ENCODE results near the gene ACTR5.
"Not testable (repeated sequence)": the region's sequence is repeated elsewhere in the genome, so short reads cannot be mapped to it uniquely, and the experiment has no call there.

ACTR5 gene

GRCh38 chr20:38764567-38765318 lies 16.5 kb downstream of the ACTR5 start:
- peak; percentile 10 to 63 for DNase-seq (ENCODE audit: low read depth in 1 of 2, low spot score in 1 of 2)

DNA sequence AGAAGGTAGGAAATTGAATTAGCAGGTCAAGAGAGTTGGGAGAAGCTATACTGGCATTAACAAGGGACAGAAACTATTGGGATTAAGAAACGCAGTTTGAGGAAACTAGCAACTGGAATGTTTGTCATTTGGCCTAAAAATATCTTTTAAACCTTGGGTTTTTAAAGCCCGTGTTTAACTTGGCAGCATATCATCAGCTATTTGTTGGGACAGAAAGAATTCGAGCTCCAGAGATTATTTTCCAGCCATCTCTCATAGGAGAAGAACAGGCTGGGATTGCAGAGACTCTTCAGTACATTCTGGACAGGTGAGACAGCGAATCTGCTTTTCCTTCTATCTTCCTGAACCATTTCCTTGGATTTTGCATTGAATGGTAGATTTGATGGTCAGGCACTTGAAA lies 17.8 kb downstream of the ACTR5 start:
- no peak for DNase-seq (ENCODE audit: low read depth in 1 of 2, low spot score in 1 of 2)

DNA sequence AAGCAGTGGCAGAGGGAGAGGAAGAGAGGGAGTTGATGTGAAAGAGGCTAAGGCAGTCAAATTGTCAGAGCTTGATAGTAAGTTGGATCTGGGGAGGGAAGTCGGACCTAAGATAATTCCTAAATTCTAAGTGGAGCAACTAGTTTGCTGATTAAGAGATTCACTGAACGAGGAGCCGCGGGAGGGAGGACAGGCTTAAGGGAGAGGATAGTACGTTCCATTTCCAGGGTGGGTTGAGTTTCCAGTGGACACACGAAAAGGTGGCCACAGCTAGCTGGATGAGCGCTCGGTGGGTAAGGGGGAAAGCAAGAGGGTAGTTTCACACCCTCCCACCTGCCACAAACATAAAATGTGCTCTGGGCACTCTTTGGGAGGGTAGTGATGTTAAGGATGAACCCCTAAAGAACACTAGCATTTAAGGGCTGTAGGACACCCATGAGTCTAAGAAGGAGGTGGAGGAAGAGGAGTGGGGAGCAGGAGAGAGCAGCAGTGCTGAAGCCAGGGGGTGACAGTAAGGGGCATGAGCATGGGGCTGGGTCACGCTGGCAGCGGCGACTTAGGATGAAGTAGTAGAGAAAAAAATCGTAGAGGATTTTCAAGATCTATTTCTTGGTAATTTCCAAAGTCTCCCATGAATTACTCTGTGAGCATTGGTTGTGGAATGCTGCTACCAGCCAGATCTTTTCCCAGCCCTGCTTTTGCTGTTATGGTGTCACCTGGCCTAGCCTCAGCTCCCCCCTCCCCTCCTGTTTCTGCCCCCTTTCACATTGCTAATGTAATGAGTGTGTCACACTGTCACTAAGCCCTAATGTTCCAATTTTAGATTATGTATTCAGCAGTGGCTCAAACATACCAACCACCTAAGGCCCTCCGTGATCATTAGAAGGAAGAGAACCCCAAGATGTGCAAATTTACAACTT lies 21.4 kb downstream of the ACTR5 start:
- no peak for DNase-seq (ENCODE audit: low read depth in 1 of 2, low spot score in 1 of 2)

DNA sequence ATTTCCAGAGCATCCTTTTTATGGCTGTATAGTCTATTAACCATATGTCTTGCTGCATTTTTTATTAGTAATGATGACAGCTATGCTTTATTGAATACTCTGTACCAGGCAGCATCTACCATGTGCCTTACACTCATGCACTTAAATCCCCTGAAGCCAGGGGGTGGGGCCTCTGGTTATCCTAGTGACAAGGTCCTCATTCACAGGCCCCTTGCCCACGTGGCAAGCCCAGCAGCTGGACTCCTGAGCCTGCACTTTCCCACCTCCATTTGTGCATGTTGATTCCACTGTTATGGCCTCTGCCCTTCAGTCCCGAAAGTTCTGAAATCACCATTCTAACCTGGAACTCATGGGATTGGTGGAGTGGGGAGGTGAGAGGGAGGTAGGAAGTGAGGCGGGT lies 22.3 kb downstream of the ACTR5 start:
- no peak for DNase-seq (ENCODE audit: low read depth in 1 of 2, low spot score in 1 of 2)

DNA sequence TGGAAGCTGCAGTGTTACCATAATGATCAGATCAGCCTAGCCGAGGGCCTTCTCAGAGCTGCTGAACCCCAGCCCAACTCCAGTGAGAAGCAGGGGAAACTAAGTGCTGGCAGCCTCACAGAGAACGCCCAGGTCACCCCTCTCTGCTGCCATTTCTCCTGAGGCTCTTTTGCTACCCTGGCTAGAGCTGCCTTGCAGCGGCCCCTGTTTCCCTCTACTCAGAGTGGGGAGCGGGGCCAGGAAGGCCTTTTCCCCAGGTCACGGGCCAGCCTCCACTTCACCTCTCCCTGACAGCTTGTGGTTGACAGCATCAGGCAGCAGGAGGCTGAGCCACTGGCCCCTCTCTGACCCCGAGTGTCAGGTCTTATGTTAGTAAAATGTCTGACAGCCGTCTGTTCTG lies 22.7 kb downstream of the ACTR5 start:
- DNase-seq (ENCODE audit: low read depth in 1 of 2, low spot score in 1 of 2) = no peak

DNA sequence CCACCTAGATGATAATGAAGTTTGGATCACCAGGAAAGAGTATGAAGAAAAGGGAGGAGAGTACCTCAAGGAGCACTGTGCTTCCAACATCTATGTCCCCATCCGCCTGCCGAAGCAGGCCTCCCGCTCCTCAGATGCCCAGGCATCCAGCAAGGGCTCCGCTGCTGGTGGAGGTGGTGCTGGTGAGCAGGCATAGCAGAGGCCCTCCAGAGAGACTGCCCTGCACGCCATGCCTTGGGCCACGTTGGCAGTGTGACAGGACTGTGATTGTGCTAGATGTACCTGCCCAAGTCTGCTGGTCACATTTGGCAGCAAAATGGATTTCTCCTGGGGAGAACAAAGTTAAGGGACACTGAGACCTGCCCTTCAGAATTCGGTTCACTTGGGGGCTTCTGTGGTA lies 23.4 kb downstream of the ACTR5 start:
- DNase-seq (ENCODE audit: low read depth in 1 of 2, low spot score in 1 of 2) = no peak

DNA sequence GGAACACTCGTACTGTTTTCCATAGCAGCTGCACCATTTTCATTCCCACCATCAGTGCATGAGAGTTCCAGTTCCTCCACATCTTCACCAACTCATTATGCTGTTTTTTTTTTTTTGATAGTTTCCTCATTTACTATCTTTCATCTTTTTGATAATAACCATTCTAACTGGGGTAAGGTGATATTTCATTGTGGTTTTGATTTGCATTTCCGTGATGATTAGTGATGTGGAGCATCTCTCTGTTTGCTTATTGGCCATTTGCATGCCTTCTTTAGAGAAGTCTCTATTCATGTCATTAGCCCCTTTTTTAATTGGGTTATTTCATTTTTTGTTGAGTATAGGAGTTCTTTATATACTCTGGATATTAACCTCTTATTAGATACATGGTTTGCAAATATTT lies 25.9 kb downstream of the ACTR5 start:
- DNase-seq (ENCODE audit: low read depth in 1 of 2, low spot score in 1 of 2) = no peak

GRCh38 chr20:38776363-38776762 lies 28.1 kb downstream of the ACTR5 start:
- DNase-seq (ENCODE audit: low read depth in 1 of 2, low spot score in 1 of 2) = no peak

DNA sequence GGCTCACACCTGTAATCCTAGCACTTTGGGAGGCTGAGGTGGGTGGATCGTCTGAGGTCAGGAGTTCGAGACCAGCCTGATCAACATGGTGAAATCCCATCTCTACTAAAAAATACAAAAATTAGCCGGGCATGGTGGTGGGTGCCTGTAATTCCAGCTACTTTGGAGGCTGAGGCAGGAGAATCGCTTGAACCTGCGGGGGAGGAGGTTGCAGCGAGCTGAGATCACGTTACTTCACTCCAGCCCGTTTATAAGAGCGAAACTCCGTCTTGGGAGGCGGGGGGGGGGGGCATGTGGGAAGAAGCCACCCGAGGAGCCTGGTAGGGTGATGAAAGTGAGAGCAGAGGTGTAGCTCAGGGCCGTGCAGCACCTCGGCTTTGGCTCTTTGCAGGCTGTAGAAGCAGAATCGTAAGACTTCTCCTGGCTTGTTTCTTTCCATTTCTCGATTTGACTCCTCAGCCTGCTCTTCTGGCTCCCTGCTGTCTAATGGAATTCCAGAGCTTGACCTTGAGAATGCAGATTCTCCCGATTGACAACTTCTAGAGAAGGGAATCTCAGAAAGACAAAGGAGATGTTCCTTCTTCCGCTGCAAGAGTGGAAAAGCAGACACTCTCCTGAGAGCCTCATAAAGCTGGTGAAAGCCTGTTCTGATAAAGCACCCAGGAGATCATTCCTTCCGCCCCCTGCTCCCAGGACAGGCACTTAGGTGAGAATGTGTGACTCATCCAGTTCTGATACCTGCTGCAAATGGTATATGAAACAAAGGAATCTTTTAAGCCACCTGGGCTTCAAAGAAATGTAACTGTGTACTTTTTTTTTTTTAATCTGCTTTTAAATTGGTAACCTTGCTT lies 31.2 kb downstream of the ACTR5 start:
- no peak for DNase-seq (ENCODE audit: low read depth in 1 of 2, low spot score in 1 of 2)

DNA sequence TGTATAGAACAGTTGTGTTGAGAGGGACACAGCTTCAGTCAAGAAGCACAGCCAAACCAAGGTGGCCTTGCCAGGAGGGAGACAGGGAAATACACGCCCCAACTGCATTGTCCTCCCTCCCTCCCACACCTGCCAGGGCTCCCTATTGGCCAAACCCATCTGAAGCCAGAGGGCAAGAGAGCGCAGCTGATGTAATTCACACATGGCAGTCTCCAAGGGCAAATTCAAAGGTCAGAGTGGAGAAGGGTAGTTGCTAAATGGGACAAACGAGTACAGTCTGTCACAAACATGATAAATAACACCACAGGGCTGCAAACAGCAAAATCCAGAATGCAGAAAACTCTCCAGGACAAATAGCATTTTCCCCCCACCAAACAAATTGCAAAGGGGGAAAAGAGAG lies 34.0 kb downstream of the ACTR5 start:
- no peak for DNase-seq (ENCODE audit: low read depth in 1 of 2, low spot score in 1 of 2)

GRCh38 chr20:38787870-38788269 lies 39.6 kb downstream of the ACTR5 start:
- no peak for DNase-seq (ENCODE audit: low read depth in 1 of 2, low spot score in 1 of 2)

DNA sequence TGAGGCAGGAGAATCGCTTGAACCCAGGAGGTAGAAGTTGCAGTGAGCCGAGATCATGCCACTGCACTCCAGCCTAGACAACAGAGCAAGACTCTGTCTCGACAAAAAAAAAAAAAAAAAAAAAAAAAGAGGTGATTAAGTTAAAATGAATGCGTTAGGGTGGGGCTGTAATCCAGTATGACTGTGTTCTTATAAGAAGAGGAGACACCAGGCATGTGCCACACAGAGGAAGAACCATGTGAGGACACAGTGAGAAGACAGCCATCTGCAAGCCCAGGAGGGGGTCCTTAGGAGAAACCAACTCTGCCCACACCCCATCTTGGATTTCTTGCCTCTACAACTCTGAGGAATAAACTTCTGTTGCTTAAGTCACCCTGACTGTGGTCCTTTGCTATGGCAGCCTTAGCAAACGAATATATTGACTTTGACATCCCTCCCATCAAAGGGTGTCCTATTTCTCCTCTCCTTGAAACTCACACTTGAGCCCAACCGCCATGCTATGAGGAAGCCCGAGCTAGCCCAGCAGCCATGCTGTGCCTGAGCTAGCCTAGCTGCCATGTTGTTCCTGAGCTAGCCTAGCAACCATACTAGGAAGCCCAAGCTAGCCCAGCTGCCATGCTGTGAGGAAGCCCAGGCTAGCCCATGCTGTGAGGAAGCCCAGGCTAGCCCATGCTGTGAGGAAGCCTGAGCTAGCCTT lies 41.4 kb downstream of the ACTR5 start:
- no peak for DNase-seq (ENCODE audit: low read depth in 1 of 2, low spot score in 1 of 2)

GRCh38 chr20:38790200-38791053 lies 42.2 kb downstream of the ACTR5 start:
- peak in 1 of 2 donors; percentile 34 for DNase-seq (ENCODE audit: low read depth in 1 of 2, low spot score in 1 of 2)

GRCh38 chr20:38791291-38791690 lies 43.0 kb downstream of the ACTR5 start:
- DNase-seq (ENCODE audit: low read depth in 1 of 2, low spot score in 1 of 2) = no peak

- DNase-seq (ENCODE audit: low read depth in 1 of 2, low spot score in 1 of 2) = no peak
Observed at GRCh38 chr20:38791940-38792339, 43.7 kb downstream of the ACTR5 start.

GRCh38 chr20:38794057-38794456 lies 45.8 kb downstream of the ACTR5 start:
- not testable (repeated sequence) for DNase-seq (ENCODE audit: low read depth in 1 of 2, low spot score in 1 of 2)

- DNase-seq (ENCODE audit: low read depth in 1 of 2, low spot score in 1 of 2) = no peak
Observed at GRCh38 chr20:38798266-38798665, 50.0 kb downstream of the ACTR5 start.

GRCh38 chr20:38799203-38799602 lies 50.9 kb downstream of the ACTR5 start:
- DNase-seq (ENCODE audit: low read depth in 1 of 2, low spot score in 1 of 2) = no peak

GRCh38 chr20:38800882-38801281 lies 52.6 kb downstream of the ACTR5 start:
- DNase-seq (ENCODE audit: low read depth in 1 of 2, low spot score in 1 of 2) = no peak

GRCh38 chr20:38804221-38804620 lies 56.0 kb downstream of the ACTR5 start:
- DNase-seq (ENCODE audit: low read depth in 1 of 2, low spot score in 1 of 2) = no peak
